Measurements from ENCODE around the gene HFM1. TPM values are rescaled to one million over a fixed set of nuclear protein-coding genes. Genes with fewer than 3 reads are reported as not detected.

Gene HFM1
- total RNA-seq, 2 donors from 2014 or later, result 0.18 to 4.8 TPM

DNA sequence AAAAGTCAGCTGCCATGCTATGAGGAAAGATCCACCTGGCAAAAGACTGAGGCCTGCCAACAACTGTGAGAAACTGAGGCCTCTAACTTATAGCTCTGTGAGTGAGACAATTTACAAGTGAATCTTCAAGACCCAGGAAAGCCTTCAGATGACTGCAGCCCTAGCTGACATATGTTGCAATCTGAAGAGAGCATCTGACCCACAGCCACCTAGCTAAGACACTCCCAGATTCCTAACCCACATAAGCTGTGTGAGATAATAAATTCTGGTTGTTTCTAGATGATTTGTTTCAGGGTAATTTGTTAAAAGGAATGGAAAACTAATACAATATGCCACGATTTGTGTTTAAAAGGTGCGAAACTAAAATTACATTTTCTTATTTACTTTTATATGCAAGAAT, 55.1 kb downstream of the HFM1 start:
- Histone ChIP-seq H3K9me3 (no peaks in the 10 kb centered on the region), H3K4me3 (no peak overlapping the region), H3K27me3 (replicated peaks; ENCODE audit: insufficient read depth) (no peaks in the 10 kb centered on the region), H3K36me3 (no peaks in the 10 kb centered on the region), H3K27ac (no peak overlapping the region), H3K4me1 (replicated peaks) (no peaks in the 10 kb centered on the region)
- TF ChIP-seq CTCF (IDR thresholded peaks at IDR 0.05) (no peak), POLR2AphosphoS5 (IDR thresholded peaks at IDR 0.05) (no peak), POLR2A (IDR thresholded peaks at IDR 0.05) (no peak)
- 96% methylated on average over 2 of the region's 2 CpGs for WGBS
- intact Hi-C loops (cut with DNase I), result no loop called here
- DNase-seq (ENCODE audit: low spot score), result no peak

GRCh38 chr1:91346824-91347223, 57.8 kb downstream of the HFM1 start:
- no peak for DNase-seq (ENCODE audit: low spot score)
- WGBS, result 90% methylated on average over 3 of the region's 3 CpGs

DNA sequence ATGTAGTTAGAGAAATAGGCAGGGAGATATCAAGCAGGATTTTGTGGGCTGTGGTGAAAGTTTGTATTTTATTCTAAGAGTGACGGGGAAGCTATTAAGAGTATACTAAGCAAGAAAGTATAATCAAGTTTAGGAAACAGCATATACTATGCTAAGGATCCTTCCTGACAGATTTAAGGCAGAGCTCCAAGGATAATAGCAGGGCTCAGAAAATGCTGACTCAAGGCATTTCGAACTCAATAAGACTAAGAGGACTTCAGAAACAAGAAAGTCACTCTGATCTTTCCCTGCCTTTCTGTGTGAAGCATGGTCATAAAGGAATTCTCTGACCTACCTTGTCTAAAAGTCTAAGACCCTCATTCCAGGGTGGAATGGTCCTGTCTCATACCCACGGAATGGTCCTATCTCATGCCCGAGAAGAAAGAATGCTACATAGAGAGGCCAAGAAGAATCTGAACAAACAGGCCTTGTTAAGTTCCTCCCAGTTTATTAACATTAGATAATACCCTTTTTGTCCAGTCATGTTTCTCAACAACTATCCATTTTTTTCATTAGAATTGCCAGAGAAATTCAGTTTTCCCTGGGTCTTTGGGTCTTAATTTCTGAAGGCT, 59.1 kb downstream of the HFM1 start:
- H3K27ac ChIP-seq, result no peak overlapping the region
- TF ChIP-seq POLR2AphosphoS5 (IDR thresholded peaks at IDR 0.05), result no peak
- TF ChIP-seq POLR2A (IDR thresholded peaks at IDR 0.05), result no peak
- TF ChIP-seq CTCF (IDR thresholded peaks at IDR 0.05), result no peak
- no peaks in the 10 kb centered on the region for H3K27me3 ChIP-seq (replicated peaks; ENCODE audit: insufficient read depth)
- DNase-seq (ENCODE audit: low spot score), result no peak
- H3K9me3 ChIP-seq, result no peaks in the 10 kb centered on the region
- WGBS, result 50% methylated on average over 4 of the region's 4 CpGs
- no peaks in the 10 kb centered on the region for H3K36me3 ChIP-seq
- intact Hi-C loops (cut with DNase I), result no loop called here
- no peaks in the 10 kb centered on the region for H3K4me1 ChIP-seq (replicated peaks)
- no peak overlapping the region for H3K4me3 ChIP-seq

More at GRCh38 chr1:91346824-91347223, 57.8 kb downstream of the HFM1 start:
- Histone ChIP-seq H3K27me3 (replicated peaks; ENCODE audit: insufficient read depth) (no peaks in the 10 kb centered on the region), H3K9me3 (no peaks in the 10 kb centered on the region), H3K36me3 (no peaks in the 10 kb centered on the region), H3K27ac (no peak overlapping the region), H3K4me3 (no peak overlapping the region), H3K4me1 (replicated peaks) (no peaks in the 10 kb centered on the region)
- TF ChIP-seq POLR2A (IDR thresholded peaks at IDR 0.05), result no peak
- TF ChIP-seq CTCF (IDR thresholded peaks at IDR 0.05), result no peak
- no peak for TF ChIP-seq POLR2AphosphoS5 (IDR thresholded peaks at IDR 0.05)
- intact Hi-C loops (cut with DNase I), result no loop called here

- Histone ChIP-seq H3K27me3 (replicated peaks; ENCODE audit: insufficient read depth) (no peaks in the 10 kb centered on the region), H3K9me3 (no peaks in the 10 kb centered on the region), H3K4me1 (replicated peaks) (no peaks in the 10 kb centered on the region), H3K36me3 (no peaks in the 10 kb centered on the region), H3K4me3 (no peak overlapping the region), H3K27ac (no peak overlapping the region)
- DNase-seq (ENCODE audit: low spot score), result no peak
- TF ChIP-seq POLR2A (IDR thresholded peaks at IDR 0.05) (no peak), POLR2AphosphoS5 (IDR thresholded peaks at IDR 0.05) (no peak), CTCF (IDR thresholded peaks at IDR 0.05) (no peak)
- intact Hi-C loops (cut with DNase I), result no loop called here
- WGBS, result 96% methylated on average over 7 of the region's 7 CpGs
Observed at GRCh38 chr1:91338501-91338900, 66.1 kb downstream of the HFM1 start.

GRCh38 chr1:91335603-91336002, 69.0 kb downstream of the HFM1 start:
- Histone ChIP-seq H3K4me3 (no peak overlapping the region), H3K36me3 (no peaks in the 10 kb centered on the region), H3K9me3 (no peaks in the 10 kb centered on the region), H3K27me3 (replicated peaks; ENCODE audit: insufficient read depth) (no peaks in the 10 kb centered on the region), H3K4me1 (replicated peaks) (no peaks in the 10 kb centered on the region), H3K27ac (no peak overlapping the region)
- 69% methylated on average over 2 of the region's 2 CpGs for WGBS
- intact Hi-C loops (cut with DNase I), result no loop called here
- no peak for DNase-seq (ENCODE audit: low spot score)
- no peak for TF ChIP-seq CTCF (IDR thresholded peaks at IDR 0.05)
- no peak for TF ChIP-seq POLR2AphosphoS5 (IDR thresholded peaks at IDR 0.05)
- no peak for TF ChIP-seq POLR2A (IDR thresholded peaks at IDR 0.05)

All from prostate gland (tissue), 2 donors.